Esophagus muscularis mucosa (tissue), 4 donors: Measurements from ENCODE around the gene PLA2G4B. TPM values are rescaled to one million over a fixed set of nuclear protein-coding genes. Genes with fewer than 3 reads are reported as not detected.

Experiments used
- DNase-seq: peaks from one replicate; pipeline ENCODE4 v3.0.0-alpha.2; 2017; ENCODE audit errors: extremely low spot score
- H3K27ac ChIP-seq, 4 donors: fragments of 200-600 bp; sonication (generic); replicated peaks in 1 of 4; 1 replicate in 3 of 4; 2 replicates in 1 of 4; pipeline ENCODE4 v1.5.1; 2016 to 2019; ENCODE audit warnings: mild to moderate bottlenecking in 1 of 4
- H3K27me3 ChIP-seq, 4 donors: fragments of 200-600 bp; sonication (generic); one replicate each; pipeline versions ENCODE4 v1.5.1 to v1.6.0; 2016 to 2019
- H3K36me3 ChIP-seq, 4 donors: fragments of 200-600 bp; sonication (generic); one replicate each; pipeline ENCODE4 v1.5.1; 2016 to 2019
- H3K4me1 ChIP-seq, 4 donors: fragments of 200-600 bp; sonication (generic); one replicate each; pipeline ENCODE4 v1.5.1; 2016 to 2019
- H3K4me3 ChIP-seq, 4 donors: fragments of 200-600 bp; sonication (generic); 1 replicate in 2 of 4; 2 replicates in 2 of 4; pipeline ENCODE4 v1.5.1; 2016 to 2019; ENCODE audit warnings: mild to moderate bottlenecking in 4 of 4, moderate library complexity in 1 of 4
- H3K9me3 ChIP-seq, 4 donors: fragments of 200-600 bp; sonication (generic); 1 replicate in 3 of 4; 2 replicates in 1 of 4; pipeline ENCODE4 v1.5.1; 2016 to 2019
- EP300 ChIP-seq: sonication (generic); formaldehyde crosslinking; IDR thresholded peaks from one replicate; pipeline ENCODE4 v1.6.1; 2017; ENCODE audit warnings: antibody characterized with exemption
- POLR2A ChIP-seq: fragments of 450-650 bp; IDR thresholded peaks from one replicate; pipeline ENCODE4 v1.6.1; 2017; ENCODE audit warnings: antibody characterized with exemption, moderate library complexity, mild to moderate bottlenecking, low read depth
- POLR2AphosphoS5 ChIP-seq, 2 donors: sonication (generic); formaldehyde crosslinking; IDR thresholded peaks; one replicate each; pipeline ENCODE4 v1.6.1; 2017; ENCODE audit warnings: antibody characterized with exemption in 2 of 2
- WGBS: methylation state at CpG from one replicate; pipeline ENCODE4 v1.1.5; 2018; 5-methylcytosine and 5-hydroxymethylcytosine counted together
- intact Hi-C: fragments of 100-400 bp; cut with DNase I; formaldehyde crosslinking; loops from one replicate; pipeline ENCODE4 v1.15.1; 2023
- total RNA-seq, 4 donors: library from RNA; depleted of rRNA; stranded (reverse); fragments of >200 nt; gene quantifications; one replicate each; pipeline versions ENCODE4 v1.1.0 to v1.2.1, GENCODE V29; 2016
- TF ChIP-seq, protein P1 (sequence below), 3 experiments: fragments of 200-600 bp in 2 of 3; fragments of 450-650 bp in 1 of 3; sonication (generic) in 2 of 3; IDR thresholded peaks; one replicate each; pipeline ENCODE4 v1.5.1; 2017 to 2019; ENCODE audit warnings: antibody characterized with exemption in 3 of 3, mild to moderate bottlenecking in 2 of 3, moderate library complexity in 1 of 3

PLA2G4B gene
- total RNA-seq, 4 donors from 2014 or later = 0.91 to 6.6 (median 2.5) TPM

DNA sequence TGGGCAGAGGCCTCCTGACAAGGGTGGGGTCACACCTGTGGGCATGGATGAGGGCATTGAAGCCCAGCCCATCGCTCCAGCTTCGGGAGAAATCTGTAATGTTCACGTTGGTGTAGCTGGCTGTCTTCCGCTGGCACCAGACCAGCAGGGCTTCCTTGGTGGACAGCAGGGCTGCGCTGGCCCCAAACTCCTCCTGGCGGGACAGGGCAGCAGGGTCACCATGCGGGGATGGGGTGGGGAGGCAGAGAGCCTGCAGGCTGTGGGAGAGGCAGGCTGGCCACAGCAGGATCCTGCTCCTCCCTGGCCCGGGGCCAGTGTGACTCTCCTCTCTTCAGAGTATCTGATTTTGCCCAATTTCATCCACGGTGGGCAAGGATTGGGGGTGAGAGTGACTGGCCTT is 49.2 kb downstream of the PLA2G4B start:
- DNase-seq = no peak
- no peaks in the 10 kb centered on the region for H3K27me3 ChIP-seq
- H3K4me1 ChIP-seq = peaks cover 5 to 13% (median 10%) of the 10 kb centered on the region in 4 donors
- no peaks in the 10 kb centered on the region for H3K9me3 ChIP-seq
- H3K4me3 ChIP-seq = no peak overlapping the region
- H3K27ac ChIP-seq = no peak overlapping the region
- WGBS = 93% methylated on average over 3 of the region's 9 CpGs
- TF ChIP-seq, protein P1, sequence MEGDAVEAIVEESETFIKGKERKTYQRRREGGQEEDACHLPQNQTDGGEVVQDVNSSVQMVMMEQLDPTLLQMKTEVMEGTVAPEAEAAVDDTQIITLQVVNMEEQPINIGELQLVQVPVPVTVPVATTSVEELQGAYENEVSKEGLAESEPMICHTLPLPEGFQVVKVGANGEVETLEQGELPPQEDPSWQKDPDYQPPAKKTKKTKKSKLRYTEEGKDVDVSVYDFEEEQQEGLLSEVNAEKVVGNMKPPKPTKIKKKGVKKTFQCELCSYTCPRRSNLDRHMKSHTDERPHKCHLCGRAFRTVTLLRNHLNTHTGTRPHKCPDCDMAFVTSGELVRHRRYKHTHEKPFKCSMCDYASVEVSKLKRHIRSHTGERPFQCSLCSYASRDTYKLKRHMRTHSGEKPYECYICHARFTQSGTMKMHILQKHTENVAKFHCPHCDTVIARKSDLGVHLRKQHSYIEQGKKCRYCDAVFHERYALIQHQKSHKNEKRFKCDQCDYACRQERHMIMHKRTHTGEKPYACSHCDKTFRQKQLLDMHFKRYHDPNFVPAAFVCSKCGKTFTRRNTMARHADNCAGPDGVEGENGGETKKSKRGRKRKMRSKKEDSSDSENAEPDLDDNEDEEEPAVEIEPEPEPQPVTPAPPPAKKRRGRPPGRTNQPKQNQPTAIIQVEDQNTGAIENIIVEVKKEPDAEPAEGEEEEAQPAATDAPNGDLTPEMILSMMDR (IDR thresholded peaks at IDR 0.05) = no peak
- TF ChIP-seq POLR2AphosphoS5 (IDR thresholded peaks at IDR 0.05) (no peak), EP300 (no peak), POLR2A (no peak)
- intact Hi-C loops = no loop called here
- H3K36me3 ChIP-seq = peaks cover 0 to 2% (median 0%) of the 10 kb centered on the region in 4 donors

- Histone ChIP-seq H3K27ac (no peak overlapping the region), H3K4me3 (no peak overlapping the region), H3K36me3 (peaks cover 0 to 2% (median 0%) of the 10 kb centered on the region in 4 donors), H3K9me3 (no peaks in the 10 kb centered on the region), H3K4me1 (peaks cover 10 to 17% (median 11%) of the 10 kb centered on the region in 4 donors), H3K27me3 (no peaks in the 10 kb centered on the region)
- 87% methylated on average over 7 of the region's 7 CpGs for WGBS
- intact Hi-C loops = no loop called here
- DNase-seq = no peak
- TF ChIP-seq POLR2AphosphoS5 (IDR thresholded peaks at IDR 0.05) (no peak), EP300 (no peak), POLR2A (no peak)
- TF ChIP-seq, protein P1 (IDR thresholded peaks at IDR 0.05) = no peak
Observed at GRCh38 chr15:41888662-41889253, 50.1 kb downstream of the PLA2G4B start.

- H3K9me3 ChIP-seq = no peaks in the 10 kb centered on the region
- H3K4me1 ChIP-seq = peaks cover 23 to 31% (median 25%) of the 10 kb centered on the region in 4 donors
- TF ChIP-seq, protein P1 (IDR thresholded peaks at IDR 0.05) = no peak
- TF ChIP-seq EP300 = no peak
- no peak for TF ChIP-seq POLR2AphosphoS5 (IDR thresholded peaks at IDR 0.05)
- no peak for TF ChIP-seq POLR2A
- no peak for DNase-seq
- peaks cover 0 to 2% (median 0%) of the 10 kb centered on the region in 4 donors for H3K36me3 ChIP-seq
- intact Hi-C loops = loop anchor here (5.0 kb wide), 1 partner anchor 63 kb away; the partner anchor contains the start of gene JMJD7
- no peak overlapping the region for H3K27ac ChIP-seq
- 97% methylated on average over 3 of the region's 6 CpGs for WGBS
- H3K4me3 ChIP-seq = no peak overlapping the region
- no peaks in the 10 kb centered on the region for H3K27me3 ChIP-seq
Observed at GRCh38 chr15:41890050-41890690, 51.5 kb downstream of the PLA2G4B start.

DNA sequence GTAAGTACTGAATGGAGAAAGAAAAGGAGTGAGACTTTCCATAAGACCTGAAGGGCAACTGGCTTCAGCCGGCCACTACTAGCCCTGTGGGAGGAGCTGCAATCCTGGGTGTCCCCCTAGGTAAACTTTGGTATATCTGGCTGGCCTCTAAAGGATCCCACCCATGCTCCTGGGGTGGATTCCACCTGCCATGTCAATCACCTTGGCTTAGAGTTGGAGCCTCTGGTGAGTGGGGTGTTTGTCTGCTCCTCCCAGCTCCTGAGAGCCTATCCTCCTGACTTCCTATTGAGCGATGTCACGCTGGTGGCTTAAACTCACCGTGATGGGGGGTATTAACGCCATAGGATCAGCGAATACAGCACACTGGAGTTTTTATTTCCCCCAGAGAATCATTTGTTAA is 52.6 kb downstream of the PLA2G4B start:
- Histone ChIP-seq H3K27me3 (no peaks in the 10 kb centered on the region), H3K36me3 (peaks cover 0 to 2% (median 0%) of the 10 kb centered on the region in 4 donors), H3K4me1 (peaks cover 24 to 34% (median 27%) of the 10 kb centered on the region in 4 donors), H3K4me3 (no peak overlapping the region), H3K27ac (no peak overlapping the region), H3K9me3 (no peaks in the 10 kb centered on the region)
- intact Hi-C loops = loop anchor here (5.0 kb wide), 1 partner anchor 64 kb away; the partner anchor contains the start of gene JMJD7
- no peak for DNase-seq
- WGBS = 96% methylated on average over 6 of the region's 6 CpGs
- TF ChIP-seq, protein P1 (IDR thresholded peaks at IDR 0.05) = no peak
- no peak for TF ChIP-seq EP300
- TF ChIP-seq POLR2AphosphoS5 (IDR thresholded peaks at IDR 0.05) = no peak
- TF ChIP-seq POLR2A = no peak
